GM19238 (cell line): ENCODE results near the gene EMSY.
"Not testable (repeated sequence)": the region's sequence is repeated elsewhere in the genome, so short reads cannot be mapped to it uniquely, and the experiment has no call there.

ENCODE experiments used
- DNase-seq: peaks from one replicate; pipeline ENCODE4 v3.0.0; 2011; ENCODE audit warnings: low spot score; ENCODE audit not compliant: insufficient read length

EMSY gene

GRCh38 chr11:76444384-76445120 lies at the start of gene EMSY:
Gene EMSY (plus strand): TSS chr11:76445018. CDS start chr11:76446939, 1,921 bp downstream.
- peak; percentile 88 for DNase-seq

GRCh38 chr11:76395296-76395695 lies 49.5 kb upstream of the EMSY start:
- DNase-seq: no peak

- DNase-seq: no peak
Observed at GRCh38 chr11:76397383-76397782, 47.4 kb upstream of the EMSY start.

- DNase-seq: no peak
Observed at GRCh38 chr11:76400967-76401366, 43.9 kb upstream of the EMSY start.

- not testable (repeated sequence) for DNase-seq
Observed at GRCh38 chr11:76401484-76401883, 43.3 kb upstream of the EMSY start.

GRCh38 chr11:76406359-76406758 lies 38.5 kb upstream of the EMSY start:
- no peak for DNase-seq

- DNase-seq: no peak
Observed at GRCh38 chr11:76408171-76408965, 36.5 kb upstream of the EMSY start.

GRCh38 chr11:76410851-76411357 lies 33.9 kb upstream of the EMSY start:
- no peak for DNase-seq

GRCh38 chr11:76415073-76415472 lies 29.7 kb upstream of the EMSY start:
- DNase-seq: no peak

GRCh38 chr11:76419896-76420295 lies 24.9 kb upstream of the EMSY start:
- no peak for DNase-seq

- peak; percentile 35 for DNase-seq
Observed at GRCh38 chr11:76424379-76424778, 20.4 kb upstream of the EMSY start.

- DNase-seq: no peak
Observed at GRCh38 chr11:76424891-76425290, 19.9 kb upstream of the EMSY start.

GRCh38 chr11:76426660-76427059 lies 18.2 kb upstream of the EMSY start:
- DNase-seq: no peak

- DNase-seq: no peak
Observed at GRCh38 chr11:76436020-76436419, 8.8 kb upstream of the EMSY start.

GRCh38 chr11:76443268-76443980 lies 1.4 kb upstream of the EMSY start:
- DNase-seq: no peak

GRCh38 chr11:76444065-76444383 lies 794 bp upstream of the EMSY start:
- DNase-seq: no peak

GRCh38 chr11:76445121-76446084 lies 585 bp downstream of the EMSY start:
- peak; percentile 32 for DNase-seq

GRCh38 chr11:76448506-76448905 lies 3.7 kb downstream of the EMSY start:
- no peak for DNase-seq

GRCh38 chr11:76453248-76453647 lies 8.4 kb downstream of the EMSY start:
- no peak for DNase-seq

GRCh38 chr11:76455331-76455730 lies 10.5 kb downstream of the EMSY start:
- no peak for DNase-seq

- DNase-seq: no peak
Observed at GRCh38 chr11:76455931-76456330, 11.1 kb downstream of the EMSY start.
